ENCODE data around the gene TMEM41A.
"Not testable (repeated sequence)": the region's sequence is repeated elsewhere in the genome, so short reads cannot be mapped to it uniquely, and the experiment has no call there.

The TMEM41A gene

DNA sequence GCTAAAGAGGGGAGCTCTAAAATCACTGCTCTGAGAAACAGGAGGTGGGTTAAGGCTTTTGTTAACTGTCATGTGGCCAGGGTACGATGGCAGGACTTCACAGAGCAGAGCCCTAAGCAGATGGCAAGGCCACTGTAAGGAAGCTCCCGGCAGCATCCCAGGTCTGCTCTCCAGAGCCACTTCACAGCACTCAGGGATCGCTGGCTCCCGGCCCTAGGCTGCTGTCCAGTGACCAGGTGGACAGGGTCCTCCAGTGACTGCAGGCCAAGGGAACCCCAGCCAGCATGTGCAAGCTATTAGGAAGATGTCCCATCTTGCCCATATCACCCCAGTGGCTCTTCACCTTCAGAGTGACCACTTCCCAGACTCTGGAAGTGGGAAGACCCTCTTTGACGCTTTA is 10.4 kb downstream of the TMEM41A start:
- no peak for DNase-seq (ENCODE audit: low spot score)

DNA sequence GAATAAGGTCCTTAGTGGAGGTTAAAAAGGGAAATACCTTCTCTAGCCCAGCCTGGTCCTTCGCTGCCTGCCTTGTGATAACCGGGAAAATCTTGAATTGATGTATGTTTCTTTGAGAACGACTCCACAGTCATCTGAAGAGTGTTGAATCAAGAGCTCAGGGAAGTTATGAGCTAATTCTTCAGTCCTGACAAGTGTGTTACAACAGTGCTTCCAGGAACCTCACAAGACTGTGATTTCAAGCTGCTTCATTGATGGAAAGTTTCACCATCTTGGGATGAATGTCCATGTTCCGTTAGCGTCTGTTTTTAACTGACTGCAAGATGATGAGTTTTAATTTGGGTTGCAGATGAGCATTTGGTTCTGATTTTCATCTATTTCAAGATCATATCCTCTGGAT is 12.4 kb downstream of the TMEM41A start:
- DNase-seq (ENCODE audit: low spot score) = no peak

DNA sequence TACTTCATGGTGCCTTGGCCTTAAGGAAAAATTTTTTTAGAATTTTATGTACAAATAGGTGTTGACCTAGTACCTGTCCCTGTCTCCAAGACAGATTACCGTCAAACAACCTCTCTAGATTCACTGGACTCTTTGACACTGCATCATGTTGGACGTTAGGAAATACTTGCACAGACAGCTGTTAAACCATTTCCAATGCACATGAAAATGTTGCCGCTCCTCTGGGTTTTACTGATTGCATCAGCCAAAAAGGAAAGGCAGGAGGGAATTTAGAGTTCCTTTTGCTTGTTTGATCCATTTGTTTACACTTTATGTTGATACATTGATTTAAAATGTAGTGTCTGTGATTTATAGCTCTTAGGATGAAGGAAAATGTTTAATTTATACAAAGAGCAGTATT is 14.5 kb downstream of the TMEM41A start:
- DNase-seq (ENCODE audit: low spot score) = no peak

DNA sequence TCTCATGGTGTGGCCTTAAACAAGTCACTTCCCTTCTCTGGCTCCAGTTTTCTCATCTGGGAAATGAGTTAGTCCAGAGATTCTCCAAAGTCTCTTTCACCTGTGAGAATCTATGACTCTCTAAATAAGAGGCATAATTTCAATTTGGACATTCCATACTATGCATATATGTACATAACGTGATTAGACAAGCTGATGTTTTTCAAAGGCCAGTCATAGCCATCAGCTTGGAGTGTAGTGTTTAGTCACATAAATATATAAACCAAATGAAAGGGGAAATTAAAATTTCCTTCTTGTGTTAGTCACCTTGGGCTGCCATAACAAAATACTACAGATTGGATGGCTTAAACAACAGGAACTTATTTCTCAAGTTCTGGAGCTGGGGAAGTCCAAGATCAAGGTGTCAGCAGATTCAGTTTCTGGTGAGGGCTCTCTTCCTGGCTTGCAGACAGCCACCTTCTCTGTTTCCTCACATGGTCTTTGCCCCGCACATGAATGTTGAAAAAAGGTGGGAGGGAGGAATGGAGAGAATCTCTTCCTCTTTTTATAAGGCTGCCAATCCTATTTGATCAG is 19.4 kb downstream of the TMEM41A start:
- no peak for DNase-seq (ENCODE audit: low spot score)

DNA sequence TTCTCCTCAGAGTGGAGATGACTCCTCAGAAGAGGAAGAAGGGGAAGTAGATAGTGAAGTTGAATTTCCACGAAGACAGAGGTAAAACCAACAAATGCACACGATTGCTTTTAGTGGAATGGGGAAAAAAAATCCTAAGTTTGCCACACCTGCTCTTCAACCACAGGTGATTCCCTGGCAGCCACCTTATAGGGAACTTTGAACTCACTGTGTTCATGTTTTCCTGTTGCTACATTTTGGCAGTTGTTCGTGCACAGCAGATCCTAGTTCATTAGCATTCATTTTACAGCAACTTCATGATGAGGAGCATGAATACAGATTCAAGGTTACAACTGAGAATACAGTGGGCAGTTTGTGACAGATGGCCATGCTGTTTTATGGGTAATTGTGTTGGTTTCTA is 21.5 kb downstream of the TMEM41A start:
- DNase-seq (ENCODE audit: low spot score) = no peak

DNA sequence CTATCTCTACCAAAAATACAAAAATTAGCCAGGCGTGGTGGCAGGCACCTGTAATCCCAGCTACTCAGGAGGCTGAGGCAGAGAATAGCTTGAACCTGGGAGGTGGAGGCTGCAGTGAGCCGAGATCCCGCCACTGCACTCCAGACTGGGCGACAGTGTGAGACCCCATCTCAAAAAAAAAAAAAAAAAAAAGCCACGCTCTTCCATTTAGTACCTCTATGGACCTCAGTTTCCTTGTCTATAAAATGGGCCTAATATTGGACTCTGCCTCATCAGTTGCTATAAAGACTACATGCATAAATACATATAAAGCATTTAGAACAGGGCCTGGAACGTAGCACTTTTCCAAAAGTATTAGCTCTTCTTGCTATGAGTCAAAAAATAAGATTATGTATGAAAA is 23.9 kb downstream of the TMEM41A start:
- DNase-seq (ENCODE audit: low spot score) = not testable (repeated sequence)

DNA sequence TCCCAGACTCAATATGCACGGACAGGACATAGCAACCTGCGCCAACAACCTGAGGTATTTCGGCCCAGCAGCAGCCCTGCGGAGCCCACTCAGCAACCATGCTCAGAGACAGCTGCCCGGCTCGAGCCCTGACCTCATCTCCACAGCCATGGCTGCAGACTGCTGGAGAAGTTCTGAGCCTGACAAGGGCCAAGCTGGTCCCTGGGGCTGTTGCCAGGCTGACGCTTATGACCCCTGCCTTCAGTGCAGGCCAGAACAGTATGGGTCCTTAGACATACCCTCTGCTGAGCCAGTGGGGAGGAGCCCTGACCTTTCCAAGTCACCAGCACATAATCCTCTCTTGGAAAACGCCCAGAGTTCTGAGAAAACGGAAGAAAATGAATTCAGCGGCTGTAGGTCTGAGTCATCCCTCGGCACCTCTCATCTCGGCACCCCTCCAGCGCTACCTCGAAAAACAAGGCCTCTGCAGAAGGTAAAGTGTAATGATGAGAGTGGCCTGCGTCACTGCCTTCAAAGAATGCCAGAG is 25.5 kb downstream of the TMEM41A start:
- no peak for DNase-seq (ENCODE audit: low spot score)

DNA sequence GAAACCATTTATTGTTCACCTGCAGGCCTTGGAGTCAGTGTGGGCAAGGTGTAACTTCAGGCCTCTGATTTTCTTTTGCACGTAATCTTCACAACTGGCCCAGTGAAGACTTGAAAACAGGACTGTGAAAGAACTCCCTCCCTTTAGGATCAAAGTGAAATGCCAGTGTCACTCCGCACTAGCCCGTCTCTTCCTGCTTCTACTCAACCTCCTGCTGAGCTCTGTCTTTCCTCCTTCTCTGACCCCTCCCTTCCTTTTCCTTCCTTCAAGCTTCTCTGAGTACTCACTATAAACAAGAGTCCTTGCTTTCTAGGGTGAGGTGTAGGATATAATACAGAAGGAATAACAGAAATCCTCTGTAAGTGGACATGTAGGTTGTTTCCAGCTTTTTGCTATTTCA is 28.5 kb downstream of the TMEM41A start:
- no peak for DNase-seq (ENCODE audit: low spot score)

DNA sequence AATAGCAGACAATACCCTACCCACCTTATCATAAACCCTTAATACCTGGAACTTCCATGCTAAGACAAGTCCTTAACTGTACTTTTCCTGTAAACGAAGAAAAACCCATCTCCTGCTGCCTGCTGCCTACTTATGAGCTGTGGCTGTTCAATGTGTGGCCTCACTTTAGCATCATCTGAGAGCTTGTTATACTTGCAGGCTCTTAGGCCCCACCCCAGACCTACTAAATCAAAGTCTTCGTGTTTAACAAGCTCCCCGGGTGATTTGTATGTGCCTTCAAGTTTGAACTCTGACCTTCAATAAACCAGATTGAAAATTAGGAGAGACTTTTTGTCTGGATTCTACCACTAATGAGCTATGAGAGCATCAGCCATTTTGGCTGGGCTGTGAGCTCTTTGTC is 29.3 kb downstream of the TMEM41A start:
- DNase-seq (ENCODE audit: low spot score) = no peak

DNA sequence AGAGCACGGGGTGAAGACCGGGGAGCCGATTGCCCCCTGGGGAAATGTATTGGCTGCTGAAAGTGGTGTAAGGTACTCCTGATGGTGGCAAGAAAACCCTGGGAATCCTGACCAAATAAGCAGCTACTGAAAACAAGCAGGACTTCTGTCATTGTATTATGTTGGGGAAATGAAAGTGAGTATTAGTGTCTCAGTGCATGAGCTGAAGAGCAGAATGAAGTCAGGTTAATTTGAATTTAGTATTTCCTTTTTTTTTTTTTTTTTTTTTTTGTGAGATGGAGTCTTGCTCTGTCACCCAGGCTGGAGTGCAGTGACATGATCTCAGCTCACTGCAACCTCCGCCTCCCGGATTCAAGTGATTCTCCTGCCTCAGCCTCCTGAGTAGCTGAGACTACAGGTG is 32.7 kb downstream of the TMEM41A start:
- DNase-seq (ENCODE audit: low spot score) = not testable (repeated sequence)

DNA sequence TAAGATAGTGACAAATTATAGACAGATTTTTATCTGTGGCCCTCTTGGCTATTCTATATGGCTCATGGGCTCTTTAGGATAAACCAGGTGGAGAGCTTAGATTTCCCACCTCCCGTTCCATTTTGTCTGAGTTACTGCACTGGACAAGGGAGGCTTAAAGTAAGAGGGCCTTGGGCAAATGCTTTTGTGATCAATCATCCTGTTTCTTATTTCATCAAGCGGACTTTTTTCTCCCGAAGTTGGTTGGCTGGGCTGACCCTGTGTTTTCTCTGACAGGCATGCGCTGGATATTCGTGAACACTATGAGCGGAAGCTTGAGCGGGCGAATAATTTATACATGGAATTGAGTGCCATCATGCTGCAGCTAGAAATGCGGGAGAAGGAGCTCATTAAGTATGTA is 33.4 kb downstream of the TMEM41A start:
- DNase-seq (ENCODE audit: low spot score) = no peak

DNA sequence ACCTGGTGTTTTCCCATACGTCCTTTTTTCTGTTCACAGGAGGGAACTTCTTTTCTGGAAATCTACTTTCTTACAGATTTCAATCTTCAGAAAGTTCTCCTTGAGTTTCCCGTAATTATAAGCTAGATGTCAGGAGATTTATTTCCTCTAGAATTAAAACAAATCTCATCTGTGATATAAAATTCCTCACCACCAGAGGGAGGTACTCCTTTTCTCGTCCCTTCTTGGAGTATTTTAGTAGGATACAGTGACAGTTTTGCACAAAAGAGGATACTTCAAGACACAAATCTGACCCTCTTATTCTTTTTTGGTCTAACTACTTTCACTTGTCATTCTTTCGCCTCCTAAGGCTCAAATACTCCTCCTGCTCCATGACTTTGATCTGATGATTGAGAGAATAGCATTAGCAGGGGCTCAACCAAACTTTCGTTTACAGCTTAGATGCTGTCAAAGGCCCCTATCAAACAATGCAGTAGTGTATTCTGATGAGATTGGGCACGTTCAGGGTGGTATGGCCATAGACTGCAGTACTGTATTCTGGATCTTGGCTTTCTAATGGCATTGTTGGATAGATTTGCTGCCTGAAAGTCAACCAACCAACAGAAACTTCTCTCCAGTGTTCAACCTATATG is 38.0 kb downstream of the TMEM41A start:
- no peak for DNase-seq (ENCODE audit: low spot score)

DNA sequence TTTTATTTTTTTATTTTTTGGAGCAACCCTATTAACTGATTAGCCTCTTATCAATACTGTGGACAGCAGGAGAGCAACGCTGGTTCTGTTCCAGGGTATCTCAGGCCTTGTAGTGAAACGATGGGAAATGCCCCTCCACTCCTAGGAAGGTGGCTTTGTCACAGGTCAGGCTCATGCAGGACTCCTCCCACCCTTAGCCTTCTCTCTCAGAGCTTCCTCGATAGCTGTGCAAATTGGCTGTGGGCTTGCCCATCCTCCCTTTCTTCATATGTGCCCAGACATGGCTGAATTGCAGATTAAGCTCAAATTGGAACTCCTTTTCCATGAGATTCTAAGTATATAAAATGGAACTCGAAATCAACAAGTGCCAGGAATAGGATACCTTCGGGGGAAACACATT is 38.5 kb downstream of the TMEM41A start:
- no peak for DNase-seq (ENCODE audit: low spot score)

DNA sequence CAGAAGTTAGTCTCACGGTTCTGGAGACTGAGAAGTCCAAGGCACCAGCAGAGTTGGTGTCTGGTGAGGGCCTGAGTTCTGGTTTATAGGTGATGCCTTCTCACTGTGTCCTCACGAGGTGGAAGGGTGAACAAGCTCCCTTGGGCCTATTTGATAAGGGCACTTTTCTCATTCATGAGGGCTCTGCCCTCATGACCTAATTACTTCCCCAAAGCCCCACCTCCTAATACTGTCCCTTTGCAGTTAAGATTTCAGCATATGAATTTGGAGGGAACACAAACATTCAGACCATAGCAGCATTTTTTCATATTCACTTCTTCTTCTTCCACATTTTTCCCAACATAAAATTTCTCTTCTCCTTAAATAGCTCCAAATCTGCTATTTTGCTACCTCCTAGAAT is 41.5 kb downstream of the TMEM41A start:
- no peak for DNase-seq (ENCODE audit: low spot score)

DNA sequence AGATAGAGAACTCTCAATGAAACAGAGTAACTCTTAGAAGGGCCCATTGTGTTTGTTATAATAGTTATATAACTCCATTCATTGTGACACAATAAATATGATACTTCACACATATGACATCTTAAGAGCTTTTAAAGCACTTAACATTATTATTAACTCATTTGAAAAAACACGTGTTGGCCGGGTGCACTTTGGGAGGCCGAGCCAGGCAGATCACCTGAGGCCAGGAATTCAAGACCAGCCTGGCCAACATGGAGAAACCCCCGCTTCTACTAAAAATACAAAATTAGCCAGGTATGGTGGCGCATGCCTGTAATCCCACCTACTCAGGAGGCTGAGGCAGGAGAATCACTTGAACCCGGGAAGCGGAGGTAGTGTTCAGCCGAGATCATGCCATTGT is 47.4 kb downstream of the TMEM41A start:
- not testable (repeated sequence) for DNase-seq (ENCODE audit: low spot score)

DNA sequence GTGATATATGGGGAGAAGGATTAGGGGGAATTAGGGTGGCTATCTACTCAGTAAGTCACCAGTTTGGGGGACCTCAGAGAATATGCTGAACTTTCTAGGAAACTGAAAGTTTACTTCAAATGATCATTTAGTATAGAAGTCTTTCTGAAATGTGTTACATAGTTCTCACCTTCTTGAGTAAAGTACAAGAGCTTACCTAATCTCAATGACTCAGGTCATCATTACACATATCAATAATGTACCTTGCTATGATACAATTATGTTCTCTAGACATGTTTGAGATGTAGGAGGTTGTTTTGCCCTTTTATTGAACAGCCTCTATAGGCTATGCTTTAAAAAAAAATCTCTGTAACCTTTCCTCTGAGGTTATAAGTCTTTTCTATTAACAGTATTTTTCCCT is 50.7 kb downstream of the TMEM41A start:
- no peak for DNase-seq (ENCODE audit: low spot score)

DNA sequence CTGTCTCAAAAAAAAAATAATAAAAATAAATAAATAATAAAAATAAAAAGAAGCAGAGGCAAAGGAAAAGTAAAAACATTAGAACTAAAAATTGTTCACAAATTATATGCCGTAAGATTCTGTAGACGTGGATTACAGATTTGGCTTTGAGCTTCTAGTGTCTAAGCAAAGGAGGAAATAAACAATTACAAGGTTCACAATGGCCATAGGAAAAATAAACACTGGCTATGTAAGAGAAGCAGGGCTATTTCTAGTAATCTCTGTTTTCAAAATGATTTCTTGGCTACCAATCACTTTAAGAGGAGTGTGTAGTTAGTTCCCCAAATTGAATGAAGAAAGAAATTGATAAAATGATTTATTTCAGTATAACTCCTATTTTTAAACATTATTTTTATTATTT is 54.5 kb downstream of the TMEM41A start:
- no peak for DNase-seq (ENCODE audit: low spot score)

DNA sequence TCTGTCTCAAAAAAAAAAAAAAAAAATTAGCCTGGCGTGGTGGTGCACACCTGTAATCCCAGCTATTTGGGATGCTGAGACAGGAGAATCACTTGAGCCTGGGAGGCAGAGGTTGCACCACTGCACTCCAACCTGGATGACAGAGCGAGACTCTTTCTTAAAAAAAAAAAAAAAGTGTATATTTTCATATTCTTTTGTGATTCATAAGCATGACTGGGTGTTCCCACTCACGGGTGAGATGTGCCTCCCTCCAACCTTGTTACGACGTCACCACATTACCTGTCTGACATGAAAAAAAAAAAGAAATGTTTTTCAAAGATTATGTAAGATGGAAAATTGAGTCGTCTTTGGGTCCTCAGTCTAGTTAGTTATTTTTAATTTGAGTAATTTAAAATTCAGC is 56.8 kb downstream of the TMEM41A start:
- DNase-seq (ENCODE audit: low spot score) = no peak

DNA sequence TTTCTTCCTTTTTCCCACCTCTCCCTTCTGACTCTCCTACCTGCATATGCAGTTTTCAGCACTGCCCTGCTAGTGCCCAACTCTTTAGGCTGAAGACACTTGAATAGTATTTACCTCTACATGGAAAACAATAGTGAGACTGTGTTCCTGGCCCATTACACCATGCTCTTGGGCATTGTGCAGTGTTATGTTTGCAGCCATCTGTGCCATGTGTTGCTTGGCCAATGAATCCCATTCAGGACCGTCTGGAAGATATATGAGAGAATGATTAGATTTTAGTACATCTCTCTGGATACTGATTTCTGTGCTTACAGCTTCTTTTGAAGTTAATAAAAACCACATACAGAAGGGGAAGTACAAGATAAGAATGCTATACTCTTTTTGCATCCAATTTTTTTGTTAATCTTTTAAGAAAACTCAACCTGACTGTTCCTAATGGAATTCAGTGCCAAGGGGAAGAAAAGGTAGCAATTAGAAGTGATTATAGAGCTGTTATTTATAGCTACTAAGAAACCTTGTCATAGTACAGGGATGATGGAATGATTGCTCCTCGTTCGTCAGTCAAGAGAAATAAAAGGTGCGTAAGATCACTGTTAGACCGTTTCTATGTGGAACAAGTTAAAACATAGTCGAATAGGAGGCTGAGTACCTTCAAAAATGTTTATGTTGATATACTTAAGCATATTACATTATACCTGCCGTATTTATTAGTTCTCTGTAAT is 58.9 kb downstream of the TMEM41A start:
- no peak for DNase-seq (ENCODE audit: low spot score)

Data from left forelimb (tissue), 1 donor.